22Rv1 (cell line): ENCODE measurements around the gene PPP1CC.
"Not testable (repeated sequence)": the region's sequence is repeated elsewhere in the genome, so short reads cannot be mapped to it uniquely, and the experiment has no call there.

Experiments used
- H3K27ac ChIP-seq: fragments of 450-650 bp; 2 replicates; pipeline ENCODE4 v1.5.1; 2017
- ZFX ChIP-seq: fragments of 450-650 bp; IDR thresholded peaks from 2 replicates; pipeline ENCODE4 v1.6.1; 2017; ENCODE audit warnings: antibody characterized with exemption, borderline replicate concordance
- TF ChIP-seq, protein P1 (sequence below): fragments of 450-650 bp; IDR thresholded peaks from 2 replicates; pipeline ENCODE4 v1.5.1; 2017; ENCODE audit warnings: mild to moderate bottlenecking

PPP1CC gene

DNA sequence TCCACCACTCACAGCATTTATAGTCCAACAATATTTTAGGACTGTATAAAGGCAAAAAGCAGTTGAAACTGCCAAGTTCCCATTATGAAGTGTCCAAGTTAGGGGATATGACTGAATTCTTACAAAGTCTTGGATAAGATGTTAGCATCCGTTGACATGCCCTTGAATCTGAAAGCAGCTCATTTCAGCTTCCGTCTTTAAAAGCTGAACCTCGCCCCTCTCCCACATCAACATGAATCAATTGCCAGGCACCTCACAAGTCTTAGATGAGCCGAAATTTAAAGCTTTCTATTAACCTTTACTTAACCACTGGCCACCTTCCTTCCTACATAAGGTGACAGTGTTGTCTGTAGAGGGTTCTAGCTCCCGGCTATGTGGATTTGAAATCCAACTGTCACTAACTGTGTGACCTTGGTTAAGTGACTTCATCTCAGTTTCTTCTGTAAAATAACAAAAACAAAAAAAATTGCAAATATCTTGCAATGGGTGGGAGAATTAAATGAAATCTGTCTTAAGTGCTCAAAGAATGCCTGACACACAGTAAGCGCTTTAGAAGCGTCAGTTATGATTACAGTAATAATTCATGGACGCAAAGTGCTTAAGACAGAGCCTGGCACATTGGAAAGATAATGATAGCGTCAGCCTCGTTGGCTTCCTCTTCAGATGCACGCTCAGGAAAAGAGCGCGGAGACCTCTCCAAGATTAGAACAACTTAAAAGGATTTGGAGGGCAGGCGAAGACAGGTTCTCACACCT, 1.2 kb downstream of the PPP1CC start:
- no peak for TF ChIP-seq ZFX
- TF ChIP-seq, protein P1, sequence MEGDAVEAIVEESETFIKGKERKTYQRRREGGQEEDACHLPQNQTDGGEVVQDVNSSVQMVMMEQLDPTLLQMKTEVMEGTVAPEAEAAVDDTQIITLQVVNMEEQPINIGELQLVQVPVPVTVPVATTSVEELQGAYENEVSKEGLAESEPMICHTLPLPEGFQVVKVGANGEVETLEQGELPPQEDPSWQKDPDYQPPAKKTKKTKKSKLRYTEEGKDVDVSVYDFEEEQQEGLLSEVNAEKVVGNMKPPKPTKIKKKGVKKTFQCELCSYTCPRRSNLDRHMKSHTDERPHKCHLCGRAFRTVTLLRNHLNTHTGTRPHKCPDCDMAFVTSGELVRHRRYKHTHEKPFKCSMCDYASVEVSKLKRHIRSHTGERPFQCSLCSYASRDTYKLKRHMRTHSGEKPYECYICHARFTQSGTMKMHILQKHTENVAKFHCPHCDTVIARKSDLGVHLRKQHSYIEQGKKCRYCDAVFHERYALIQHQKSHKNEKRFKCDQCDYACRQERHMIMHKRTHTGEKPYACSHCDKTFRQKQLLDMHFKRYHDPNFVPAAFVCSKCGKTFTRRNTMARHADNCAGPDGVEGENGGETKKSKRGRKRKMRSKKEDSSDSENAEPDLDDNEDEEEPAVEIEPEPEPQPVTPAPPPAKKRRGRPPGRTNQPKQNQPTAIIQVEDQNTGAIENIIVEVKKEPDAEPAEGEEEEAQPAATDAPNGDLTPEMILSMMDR, result no peak
- H3K27ac ChIP-seq, result peak overlapping the region; percentile 74

DNA sequence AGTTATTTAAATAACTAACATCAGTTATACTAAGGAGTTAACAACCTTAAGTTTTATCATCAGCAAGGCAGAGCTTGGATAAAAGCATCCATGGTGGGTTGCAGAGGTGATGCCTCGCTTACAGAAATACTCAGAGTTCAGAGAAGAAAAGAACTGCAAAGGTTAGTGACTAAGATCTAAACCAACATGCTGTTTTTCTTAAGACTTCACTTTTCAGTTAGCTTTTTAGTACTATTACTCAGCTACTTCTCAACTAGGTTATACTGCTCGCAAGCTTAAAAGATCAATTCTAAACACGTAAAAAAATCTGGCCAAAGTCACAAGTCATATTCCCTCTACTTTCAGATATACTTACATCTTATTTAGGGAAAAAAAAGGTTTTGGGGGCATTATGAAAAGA, 2.8 kb downstream of the PPP1CC start:
- TF ChIP-seq, protein P1, result no peak
- TF ChIP-seq ZFX, result no peak
- no peak overlapping the region for H3K27ac ChIP-seq

DNA sequence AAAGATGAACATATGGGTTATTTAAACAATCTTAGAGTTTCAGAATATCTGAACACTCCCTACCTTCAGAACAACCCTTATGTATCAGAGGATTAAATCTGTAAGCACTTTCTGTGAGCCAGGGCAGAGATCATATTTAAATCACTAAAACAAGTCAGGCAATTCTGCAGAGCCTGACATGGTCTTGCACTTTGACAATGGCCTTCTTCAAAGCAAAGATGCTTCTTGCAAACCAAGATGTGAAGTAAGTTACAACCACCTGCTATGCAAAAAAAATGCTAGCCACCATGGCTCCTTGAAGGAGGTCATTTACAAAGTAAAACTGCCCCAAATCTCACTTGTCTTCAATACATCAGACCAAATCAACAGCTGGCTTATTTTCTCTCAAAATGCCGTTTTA, 3.2 kb downstream of the PPP1CC start:
- H3K27ac ChIP-seq, result no peak overlapping the region
- TF ChIP-seq ZFX, result no peak
- TF ChIP-seq, protein P1, result no peak

DNA sequence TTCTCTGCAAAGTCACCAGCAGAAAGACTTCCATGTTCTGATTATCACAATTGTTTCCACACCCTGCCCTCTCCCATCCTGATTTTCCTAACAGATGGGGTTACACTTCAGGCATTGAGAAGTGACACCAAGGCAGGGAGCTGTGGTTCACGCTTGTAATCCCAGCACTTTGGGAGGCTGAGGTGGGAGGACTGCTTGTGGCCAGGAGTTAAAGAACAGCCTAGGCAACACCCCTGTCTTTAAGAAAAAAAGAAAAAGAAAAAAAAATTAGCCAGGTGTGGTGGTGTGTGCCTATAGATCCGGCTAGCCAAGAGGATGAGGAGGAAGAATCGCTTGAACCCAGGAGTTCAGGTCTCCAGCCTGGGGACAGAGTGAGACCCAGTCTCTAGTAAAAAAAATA, 5.2 kb downstream of the PPP1CC start:
- TF ChIP-seq, protein P1, result no peak
- no peak for TF ChIP-seq ZFX
- no peak overlapping the region for H3K27ac ChIP-seq

DNA sequence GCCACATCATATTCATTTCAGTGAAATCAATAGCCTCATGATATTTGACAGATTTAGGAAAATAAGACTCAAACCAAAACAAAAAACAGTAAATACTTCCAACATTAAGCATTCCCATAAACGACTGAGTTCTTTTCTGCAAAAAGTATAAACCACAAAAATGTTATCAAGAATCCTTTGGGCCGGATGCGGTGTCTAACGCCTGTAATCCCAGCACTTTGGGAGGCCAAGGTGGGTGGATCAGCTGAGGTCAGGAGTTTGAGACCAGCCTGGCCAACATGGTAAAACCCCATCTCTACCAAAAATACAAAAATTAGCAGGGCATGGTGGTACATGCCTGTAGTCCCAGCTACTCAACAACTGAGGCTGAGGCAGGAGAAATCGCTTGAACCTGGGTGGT, 5.7 kb downstream of the PPP1CC start:
- not testable (repeated sequence) for H3K27ac ChIP-seq

DNA sequence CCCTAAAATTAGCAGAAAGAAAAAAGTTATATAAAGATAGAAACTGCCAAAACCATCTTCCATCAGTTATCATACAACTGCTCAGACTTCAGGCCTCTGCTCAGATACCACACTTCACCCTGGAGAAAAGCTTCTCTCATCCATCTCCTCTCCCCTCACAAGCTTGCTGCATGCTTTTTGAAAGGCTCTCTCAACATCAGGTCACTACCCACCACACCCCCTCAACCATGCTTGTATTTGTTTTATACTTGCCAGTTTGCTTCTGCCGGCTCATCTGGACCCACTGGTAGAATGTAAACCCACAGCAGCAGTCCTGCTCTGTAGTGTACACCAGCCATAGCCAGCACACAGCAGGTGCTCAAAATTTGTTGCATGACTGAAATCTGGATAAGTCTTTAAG, 8.8 kb downstream of the PPP1CC start:
- TF ChIP-seq, protein P1, result no peak
- no peak for TF ChIP-seq ZFX
- no peak overlapping the region for H3K27ac ChIP-seq

DNA sequence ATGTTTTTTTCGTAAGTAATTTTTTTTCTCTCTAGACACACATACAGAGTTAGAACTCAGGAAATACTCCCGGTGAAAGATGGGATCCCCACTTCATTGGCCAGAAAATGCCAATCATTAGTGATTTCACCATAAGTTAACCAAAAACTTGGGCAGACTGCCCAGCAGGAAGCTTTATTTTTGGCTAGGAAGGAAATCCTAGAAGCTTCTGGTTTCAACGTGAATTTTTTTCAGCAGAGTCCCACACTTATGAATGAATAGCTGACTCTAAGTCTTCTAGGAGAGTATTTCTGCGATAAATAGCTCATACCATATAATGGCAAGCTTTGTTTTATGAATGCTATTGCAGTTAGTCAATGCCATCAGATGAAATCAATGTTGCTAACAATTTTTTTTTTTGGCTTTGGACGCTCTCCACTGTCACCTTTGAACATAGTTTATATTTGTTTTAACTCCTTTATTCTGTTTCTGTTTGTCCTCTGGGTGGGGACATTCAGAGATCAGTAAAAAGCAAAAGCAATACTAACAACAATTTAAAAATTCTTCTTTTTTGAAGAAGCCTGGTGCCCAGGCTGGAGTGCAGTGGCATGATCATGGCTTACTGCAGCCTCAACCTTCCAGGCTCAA, 9.5 kb downstream of the PPP1CC start:
- TF ChIP-seq, protein P1, result no peak
- TF ChIP-seq ZFX, result no peak
- H3K27ac ChIP-seq, result no peak overlapping the region
